GM23248 (cell line): ENCODE results near the gene MYO5A. TPM values are rescaled to one million over a fixed set of nuclear protein-coding genes. Genes with fewer than 3 reads are reported as not detected.

ENCODE experiments used
- DNase-seq: peaks from one replicate; pipeline ENCODE4 v3.0.0-alpha.2; 2015
- H2AFZ ChIP-seq: fragments of 200-600 bp; sonication (generic); 2 replicates; pipeline ENCODE4 v1.6.1; 2016; ENCODE audit warnings: antibody characterized with exemption
- H3F3A ChIP-seq: fragments of 200-600 bp; sonication (generic); 2 replicates; pipeline ENCODE4 v1.6.1; 2016; ENCODE audit warnings: mild to moderate bottlenecking, antibody characterized with exemption, mixed run types; ENCODE audit not compliant: insufficient read depth
- H3K27ac ChIP-seq: fragments of 200-600 bp; sonication (generic); 2 replicates; pipeline ENCODE4 v1.5.1; 2016; ENCODE audit warnings: mild to moderate bottlenecking
- H3K27me3 ChIP-seq: fragments of 200-600 bp; sonication (generic); replicated peaks from 2 replicates; pipeline ENCODE4 v1.6.1; 2016; ENCODE audit warnings: mild to moderate bottlenecking; ENCODE audit not compliant: insufficient read depth
- H3K36me3 ChIP-seq: fragments of 200-600 bp; sonication (generic); 2 replicates; pipeline ENCODE4 v1.6.1; 2016; ENCODE audit warnings: low read depth, mild to moderate bottlenecking
- H3K4me1 ChIP-seq: fragments of 200-600 bp; sonication (generic); 2 replicates; pipeline ENCODE4 v1.6.1; 2016; ENCODE audit warnings: mild to moderate bottlenecking; ENCODE audit not compliant: insufficient read depth
- H3K4me2 ChIP-seq: fragments of 200-600 bp; sonication (generic); one replicate; pipeline ENCODE4 v1.6.1; 2016; ENCODE audit warnings: mild to moderate bottlenecking; ENCODE audit not compliant: unreplicated experiment
- H3K4me3 ChIP-seq: fragments of 200-600 bp; sonication (generic); 2 replicates; pipeline ENCODE4 v1.5.1; 2016; ENCODE audit warnings: mild to moderate bottlenecking
- H3K79me2 ChIP-seq: fragments of 200-600 bp; sonication (generic); 2 replicates; pipeline ENCODE4 v1.6.1; 2016; ENCODE audit warnings: mild to moderate bottlenecking; ENCODE audit not compliant: insufficient read depth
- H3K9ac ChIP-seq: fragments of 200-600 bp; sonication (generic); 2 replicates; pipeline ENCODE4 v1.6.1; 2016; ENCODE audit warnings: mild to moderate bottlenecking
- H3K9me2 ChIP-seq: fragments of 200-600 bp; sonication (generic); 2 replicates; pipeline ENCODE4 v1.6.1; 2016; ENCODE audit warnings: mixed run types, mild to moderate bottlenecking, moderate library complexity; ENCODE audit not compliant: insufficient read depth
- H3K9me3 ChIP-seq: fragments of 200-600 bp; sonication (generic); one replicate; pipeline ENCODE4 v1.6.1; 2017; ENCODE audit warnings: low read depth
- H4K20me1 ChIP-seq: fragments of 200-600 bp; sonication (generic); 2 replicates; pipeline ENCODE4 v1.6.0; 2016; ENCODE audit not compliant: insufficient read depth
- EZH2 ChIP-seq: fragments of 200-600 bp; sonication (generic); IDR thresholded peaks from 2 replicates; pipeline ENCODE4 v1.6.1; 2018; ENCODE audit warnings: antibody characterized with exemption, mild to moderate bottlenecking; ENCODE audit not compliant: insufficient read depth, poor library complexity, severe bottlenecking
- EZH2phosphoT487 ChIP-seq: fragments of 200-600 bp; sonication (generic); IDR thresholded peaks from 2 replicates; pipeline ENCODE4 v1.6.1; 2018; ENCODE audit warnings: antibody characterized with exemption, moderate library complexity, mild to moderate bottlenecking, low read depth; ENCODE audit not compliant: insufficient read depth
- WGBS, 2 experiments: methylation state at CpG; one replicate each; pipeline ENCODE4 v1.1.6; 2015 to 2017; ENCODE audit warnings: low lambda C conversion rate in 2 of 2, low coverage in 1 of 2; ENCODE audit errors: missing lambda C conversion rate in 2 of 2; 5-methylcytosine and 5-hydroxymethylcytosine counted together
- in situ Hi-C: fragments of 300-500 bp; cut with MboI; formaldehyde crosslinking; loops from 2 replicates; pipeline ENCODE4 v1.15.0; 2020
- polyA plus RNA-seq: library from polyadenylated mRNA; unstranded; fragments of >200 nt; fragmentation: Nextera tagmentation; extraction: Ambion mirVana; gene quantifications from 2 replicates; pipeline ENCODE4 v1.2.1, GENCODE V29; 2016
- total RNA-seq: library from RNA; depleted of rRNA; stranded (reverse); fragments of >200 nt; shearing (Covaris generic); gene quantifications from 2 replicates; pipeline ENCODE4 v1.2.3, GENCODE V29; 2014

MYO5A gene
- total and polyA plus RNA-seq, 2 experiments from 2014 or later: 12.1 to 33.3 TPM

GRCh38 chr15:52278636-52279367, 249.9 kb downstream of the MYO5A start:
- H3K27ac ChIP-seq: no peak overlapping the region
- peaks cover 5% of the 10 kb centered on the region; the same call in 1 of the 2 replicates for H3K27me3 ChIP-seq
- H3F3A ChIP-seq: no peaks in the 10 kb centered on the region
- no peak overlapping the region for H2AFZ ChIP-seq
- H4K20me1 ChIP-seq: no peaks in the 10 kb centered on the region
- no peak for DNase-seq
- TF ChIP-seq EZH2: no peak
- no peak for TF ChIP-seq EZH2phosphoT487
- H3K9me3 ChIP-seq: no peaks in the 10 kb centered on the region
- no peaks in the 10 kb centered on the region for H3K9me2 ChIP-seq
- 73 to 75% methylated on average over 13 of the region's 13 CpGs for WGBS, 2 experiments
- H3K79me2 ChIP-seq: no peaks in the 10 kb centered on the region
- no peaks in the 10 kb centered on the region for H3K36me3 ChIP-seq
- no peaks in the 10 kb centered on the region for H3K4me1 ChIP-seq
- no peak overlapping the region for H3K4me2 ChIP-seq
- H3K4me3 ChIP-seq: no peak overlapping the region
- in situ Hi-C loops: no loop called here
- H3K9ac ChIP-seq: no peak overlapping the region

- Histone ChIP-seq H3K36me3 (no peaks in the 10 kb centered on the region), H3K4me3 (no peak overlapping the region), H3K4me2 (no peak overlapping the region), H2AFZ (no peak overlapping the region), H3F3A (no peaks in the 10 kb centered on the region), H3K79me2 (no peaks in the 10 kb centered on the region), H3K27me3 (peaks cover 4% of the 10 kb centered on the region; the same call in 1 of the 2 replicates), H3K4me1 (no peaks in the 10 kb centered on the region), H4K20me1 (no peaks in the 10 kb centered on the region), H3K9ac (no peak overlapping the region), H3K9me2 (no peaks in the 10 kb centered on the region), H3K9me3 (no peaks in the 10 kb centered on the region), H3K27ac (no peak overlapping the region)
- in situ Hi-C loops: no loop called here
- no peak for DNase-seq
- 10 to 18% methylated on average over 3 of the region's 3 CpGs for WGBS, 2 experiments
- no peak for TF ChIP-seq EZH2phosphoT487
- no peak for TF ChIP-seq EZH2
These were observed 250.5 kb downstream of the MYO5A start for GRCh38 chr15:52278135-52278534.

GRCh38 chr15:52277575-52277974, 251.1 kb downstream of the MYO5A start:
- Histone ChIP-seq H3K9me2 (no peaks in the 10 kb centered on the region), H3K4me2 (no peak overlapping the region), H3K27me3 (no peaks in the 10 kb centered on the region; the same call in 1 of the 2 replicates), H3K27ac (no peak overlapping the region), H3K9ac (no peak overlapping the region), H3K79me2 (no peaks in the 10 kb centered on the region), H3K9me3 (no peaks in the 10 kb centered on the region), H3K4me1 (no peaks in the 10 kb centered on the region), H3F3A (no peaks in the 10 kb centered on the region), H3K4me3 (no peak overlapping the region), H2AFZ (no peak overlapping the region), H4K20me1 (no peaks in the 10 kb centered on the region), H3K36me3 (no peaks in the 10 kb centered on the region)
- no peak for DNase-seq
- in situ Hi-C loops: no loop called here
- TF ChIP-seq EZH2phosphoT487: no peak
- TF ChIP-seq EZH2: no peak
- WGBS, 2 experiments: 79 to 80% methylated on average over 9 of the region's 9 CpGs

- no peaks in the 10 kb centered on the region for H4K20me1 ChIP-seq
- in situ Hi-C loops: no loop called here
- no peaks in the 10 kb centered on the region for H3K79me2 ChIP-seq
- H3K36me3 ChIP-seq: no peaks in the 10 kb centered on the region
- H3K9me2 ChIP-seq: no peaks in the 10 kb centered on the region
- H3K4me1 ChIP-seq: no peaks in the 10 kb centered on the region
- H3K9ac ChIP-seq: no peak overlapping the region
- H3F3A ChIP-seq: no peaks in the 10 kb centered on the region
- H2AFZ ChIP-seq: no peak overlapping the region
- H3K4me2 ChIP-seq: no peak overlapping the region
- H3K27me3 ChIP-seq: peaks cover 5% of the 10 kb centered on the region; the same call in 1 of the 2 replicates
- no peak overlapping the region for H3K27ac ChIP-seq
- TF ChIP-seq EZH2 (no peak), EZH2phosphoT487 (no peak)
- H3K4me3 ChIP-seq: no peak overlapping the region
- H3K9me3 ChIP-seq: no peaks in the 10 kb centered on the region
- no peak for DNase-seq
- 73 to 78% methylated on average over 7 of the region's 7 CpGs for WGBS, 2 experiments
These were observed 252.4 kb downstream of the MYO5A start for GRCh38 chr15:52276256-52276770.
